GM19372 (cell line): ENCODE results near the gene HDAC4.
"Not testable (repeated sequence)": the region's sequence is repeated elsewhere in the genome, so short reads cannot be mapped to it uniquely, and the experiment has no call there.

ENCODE experiments used
- ATAC-seq: cut with Tn5 transposase; IDR thresholded peaks from one replicate; pipeline ENCODE4 v1.9.1; 2021; ENCODE audit warnings: mild to moderate bottlenecking, low read depth, moderate library complexity; ENCODE audit not compliant: unreplicated experiment

Gene HDAC4

GRCh38 chr2:239288237-239288636 is 112.6 kb downstream of the HDAC4 start:
- no peak for ATAC-seq

- ATAC-seq, result no peak
Measured at GRCh38 chr2:239287461-239287860, 113.4 kb downstream of the HDAC4 start.

- ATAC-seq, result no peak
Measured at GRCh38 chr2:239286901-239287300, 113.9 kb downstream of the HDAC4 start.

- no peak for ATAC-seq
Measured at GRCh38 chr2:239285932-239286230, 114.9 kb downstream of the HDAC4 start.

GRCh38 chr2:239285071-239285931 is 115.5 kb downstream of the HDAC4 start:
- no peak for ATAC-seq

- ATAC-seq, result no peak
Measured at GRCh38 chr2:239283961-239284795, 116.6 kb downstream of the HDAC4 start.

GRCh38 chr2:239283288-239283945 is 117.4 kb downstream of the HDAC4 start:
- ATAC-seq, result no peak

- no peak for ATAC-seq
Measured at GRCh38 chr2:239282448-239283287, 118.2 kb downstream of the HDAC4 start.

GRCh38 chr2:239280296-239281017 is 120.4 kb downstream of the HDAC4 start:
- ATAC-seq, result not testable (repeated sequence)

GRCh38 chr2:239279508-239280295 is 121.1 kb downstream of the HDAC4 start:
- no peak for ATAC-seq

- ATAC-seq, result no peak
Measured at GRCh38 chr2:239278941-239279365, 121.9 kb downstream of the HDAC4 start.

GRCh38 chr2:239278361-239278760 is 122.5 kb downstream of the HDAC4 start:
- no peak for ATAC-seq

- ATAC-seq, result no peak
Measured at GRCh38 chr2:239277401-239278085, 123.3 kb downstream of the HDAC4 start.

GRCh38 chr2:239276851-239277250 is 124.0 kb downstream of the HDAC4 start:
- ATAC-seq, result no peak

- ATAC-seq, result no peak
Measured at GRCh38 chr2:239275847-239276831, 124.7 kb downstream of the HDAC4 start.

GRCh38 chr2:239275044-239275685 is 125.7 kb downstream of the HDAC4 start:
- ATAC-seq, result no peak
